Fibroblast of skin of abdomen (primary cell): Measurements from ENCODE around the gene ZNF827.
A peak's percentile ranks its signal among the peaks of the same experiment; 100 is the strongest.

Source experiments
- DNase-seq: peaks from one replicate; pipeline ENCODE4 v3.0.0-alpha.2; 2013

Gene ZNF827

GRCh38 chr4:145887241-145887991 is 51.2 kb downstream of the ZNF827 start:
- peak; percentile 75 for DNase-seq

- no peak for DNase-seq
Observed at GRCh38 chr4:145886871-145887240, 51.8 kb downstream of the ZNF827 start.

GRCh38 chr4:145885666-145886065 is 53.0 kb downstream of the ZNF827 start:
- no peak for DNase-seq

- DNase-seq: no peak
Observed at GRCh38 chr4:145884775-145885174, 53.8 kb downstream of the ZNF827 start.

GRCh38 chr4:145883101-145883694 is 55.4 kb downstream of the ZNF827 start:
- DNase-seq: no peak

- no peak for DNase-seq
Observed at GRCh38 chr4:145882604-145883003, 56.0 kb downstream of the ZNF827 start.

GRCh38 chr4:145881989-145882388 is 56.6 kb downstream of the ZNF827 start:
- DNase-seq: no peak

GRCh38 chr4:145881576-145881975 is 57.0 kb downstream of the ZNF827 start:
- no peak for DNase-seq

- no peak for DNase-seq
Observed at GRCh38 chr4:145880355-145880960, 58.2 kb downstream of the ZNF827 start.

GRCh38 chr4:145879598-145879997 is 59.0 kb downstream of the ZNF827 start:
- DNase-seq: no peak

- peak; percentile 40 for DNase-seq
Observed at GRCh38 chr4:145878501-145879435, 59.9 kb downstream of the ZNF827 start.

- DNase-seq: no peak
Observed at GRCh38 chr4:145876531-145877180, 62.0 kb downstream of the ZNF827 start.

- DNase-seq: no peak
Observed at GRCh38 chr4:145873901-145874300, 64.7 kb downstream of the ZNF827 start.

- DNase-seq: no peak
Observed at GRCh38 chr4:145871209-145871608, 67.4 kb downstream of the ZNF827 start.

GRCh38 chr4:145870155-145871020 is 68.2 kb downstream of the ZNF827 start:
- DNase-seq: no peak

GRCh38 chr4:145868637-145869409 is 69.8 kb downstream of the ZNF827 start:
- DNase-seq: peak; percentile 51

- no peak for DNase-seq
Observed at GRCh38 chr4:145867406-145867805, 71.2 kb downstream of the ZNF827 start.

GRCh38 chr4:145866991-145867390 is 71.6 kb downstream of the ZNF827 start:
- no peak for DNase-seq

GRCh38 chr4:145865274-145865941 is 73.2 kb downstream of the ZNF827 start:
- no peak for DNase-seq

GRCh38 chr4:145863191-145863590 is 75.4 kb downstream of the ZNF827 start:
- no peak for DNase-seq
